Activated CD4-positive, alpha-beta T cell treated with anti-CD3 and anti-CD28 coated beads for 24 hours (primary cell): Measurements from ENCODE around the gene DEFB123.
"Not testable (repeated sequence)": the region's sequence is repeated elsewhere in the genome, so short reads cannot be mapped to it uniquely, and the experiment has no call there.

Experiments used
- DNase-seq, 2 donors: peaks; one replicate each; pipeline ENCODE4 v3.0.0-alpha.2; 2020; ENCODE audit warnings: low read depth in 2 of 2

DEFB123 gene, protein sequence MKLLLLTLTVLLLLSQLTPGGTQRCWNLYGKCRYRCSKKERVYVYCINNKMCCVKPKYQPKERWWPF

GRCh38 chr20:31440012-31440659, at the start of gene DEFB123:
Gene DEFB123 (plus strand): TSS chr20:31440632. CDS start chr20:31440699, 67 bp downstream.
- peak in 1 of 2 donors; percentile 8 for DNase-seq

DNA sequence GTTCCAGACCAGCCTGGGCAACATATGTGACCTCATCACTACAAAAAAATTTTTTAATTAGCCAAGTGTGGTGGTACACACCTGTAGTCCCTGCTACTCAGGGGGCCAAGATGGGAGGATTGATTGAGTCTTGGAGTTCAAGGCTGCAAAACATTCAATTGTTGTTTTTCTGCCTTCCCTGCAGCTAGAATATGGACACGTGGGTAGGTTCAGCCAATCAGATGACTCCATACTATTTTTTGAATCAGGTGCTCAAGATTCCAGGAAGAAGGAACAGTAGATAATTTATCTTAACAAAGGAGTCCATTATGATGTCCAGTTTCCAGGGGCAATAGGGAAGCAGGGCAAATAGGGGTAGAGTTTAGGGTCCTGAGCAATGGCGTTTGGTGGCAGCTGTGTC, 47.6 kb upstream of the DEFB123 start:
- no peak for DNase-seq

DNA sequence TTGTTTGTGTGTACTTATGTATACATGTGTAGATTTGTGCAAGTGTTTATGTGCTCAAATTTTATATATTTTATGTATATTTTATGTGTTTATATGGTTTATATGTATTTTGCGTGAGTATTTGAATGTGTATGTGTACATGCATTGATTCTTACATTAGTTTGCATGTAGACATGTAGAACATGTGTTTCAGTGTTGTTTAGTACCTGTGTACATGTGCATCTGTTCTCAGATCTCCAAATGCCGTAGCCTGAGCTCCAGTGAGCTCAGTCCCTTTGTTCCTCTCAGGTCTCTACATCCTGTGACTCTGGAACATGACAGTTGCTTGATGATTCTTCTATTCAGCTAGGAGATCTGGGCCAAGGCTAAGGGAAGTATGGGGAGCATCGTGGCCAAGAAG, 45.5 kb upstream of the DEFB123 start:
- no peak for DNase-seq

DNA sequence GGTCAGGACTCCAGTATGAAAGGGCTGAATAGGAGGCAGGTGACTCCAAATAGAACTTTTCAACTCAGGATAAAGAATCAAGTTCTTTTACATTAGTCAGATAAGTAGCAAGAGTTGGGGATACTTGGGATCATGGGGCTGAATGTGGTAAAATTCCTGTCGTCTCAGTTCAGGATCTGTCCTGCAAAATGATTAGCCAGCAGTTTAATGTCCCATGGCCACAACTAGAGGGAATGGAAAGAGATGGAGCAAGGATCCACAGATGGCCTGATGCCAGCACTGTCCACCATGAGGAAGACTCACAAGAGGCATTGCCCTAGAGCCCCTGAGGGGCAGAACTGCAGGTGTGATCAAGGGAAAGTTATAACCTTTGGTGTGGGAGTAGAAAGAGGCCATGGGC, 36.5 kb upstream of the DEFB123 start:
- DNase-seq, result no peak

DNA sequence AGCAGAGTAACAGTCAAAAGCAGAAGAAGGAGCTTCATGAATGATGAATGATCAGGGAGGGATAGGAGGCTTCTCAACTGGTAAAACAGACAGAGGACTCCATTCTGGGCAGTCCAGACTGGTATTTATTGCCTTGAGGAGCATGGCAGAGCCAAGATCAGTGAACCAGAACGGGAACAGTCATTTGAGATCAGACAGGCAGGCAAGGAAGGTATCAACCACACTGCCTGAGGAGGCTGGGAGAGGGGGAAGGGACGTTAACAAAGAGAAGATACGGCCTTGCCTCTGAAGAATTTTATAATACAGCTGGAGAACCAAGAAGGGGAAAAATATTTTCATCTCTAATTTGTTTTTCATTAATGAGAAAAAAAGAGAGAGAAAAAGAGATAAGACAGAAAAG, 34.3 kb upstream of the DEFB123 start, which contains the start of gene DEFB121:
TSS of gene DEFB121 (minus strand) at position 101 of the 400 bp plus-strand sequence. CDS start at position 38, 63 bp downstream.
- DNase-seq, result no peak

GRCh38 chr20:31410011-31410410, 30.4 kb upstream of the DEFB123 start:
- DNase-seq, result no peak

GRCh38 chr20:31414381-31414780, 26.1 kb upstream of the DEFB123 start:
- no peak for DNase-seq

- DNase-seq, result no peak
These were observed 24.8 kb upstream of the DEFB123 start for GRCh38 chr20:31415653-31416052.

DNA sequence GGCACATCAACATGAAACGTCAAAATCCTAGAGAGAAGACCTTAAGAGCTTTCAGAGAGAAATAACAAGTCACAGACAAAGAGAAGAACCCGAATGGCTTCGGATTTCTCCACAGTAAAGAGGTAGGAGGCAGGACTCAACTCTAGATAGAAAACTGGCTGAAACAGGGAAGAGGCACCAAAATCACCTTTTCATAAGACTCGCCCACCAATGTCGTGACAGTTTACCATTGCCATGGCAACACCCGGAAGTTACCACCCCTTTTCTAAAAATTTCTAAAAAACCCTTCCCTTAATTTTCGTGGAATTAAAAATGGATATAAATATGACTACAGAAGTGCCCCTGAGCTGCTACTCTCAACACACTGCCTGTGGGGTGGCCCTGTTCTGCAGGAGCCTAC, 22.1 kb upstream of the DEFB123 start:
- no peak for DNase-seq

GRCh38 chr20:31425797-31426196, 14.6 kb upstream of the DEFB123 start:
- DNase-seq, result no peak

- not testable (repeated sequence) for DNase-seq
These were observed 13.4 kb upstream of the DEFB123 start for GRCh38 chr20:31426891-31427551.

DNA sequence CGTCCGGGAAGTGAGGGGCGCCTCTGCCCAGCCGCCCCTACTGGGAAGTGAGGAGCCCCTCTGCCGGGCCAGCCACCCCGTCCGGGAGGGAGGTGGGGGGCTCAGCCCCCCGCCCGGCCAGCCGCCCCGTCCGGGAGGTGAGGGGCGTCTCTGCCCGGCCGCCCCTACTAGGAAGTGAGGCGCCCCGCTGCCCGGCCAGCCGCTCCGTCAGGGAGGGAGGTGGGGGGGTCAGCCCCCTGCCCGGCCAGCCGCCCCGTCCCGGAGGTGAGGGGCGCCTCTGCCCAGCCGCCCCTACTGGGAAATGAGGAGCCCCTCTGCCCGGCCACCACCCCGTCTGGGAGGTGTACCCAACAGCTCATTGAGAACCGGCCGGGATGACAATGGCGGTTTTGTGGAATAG, 12.9 kb upstream of the DEFB123 start:
- not testable (repeated sequence) for DNase-seq

- no peak for DNase-seq
These were observed 9.8 kb upstream of the DEFB123 start for GRCh38 chr20:31430568-31431115.

DNA sequence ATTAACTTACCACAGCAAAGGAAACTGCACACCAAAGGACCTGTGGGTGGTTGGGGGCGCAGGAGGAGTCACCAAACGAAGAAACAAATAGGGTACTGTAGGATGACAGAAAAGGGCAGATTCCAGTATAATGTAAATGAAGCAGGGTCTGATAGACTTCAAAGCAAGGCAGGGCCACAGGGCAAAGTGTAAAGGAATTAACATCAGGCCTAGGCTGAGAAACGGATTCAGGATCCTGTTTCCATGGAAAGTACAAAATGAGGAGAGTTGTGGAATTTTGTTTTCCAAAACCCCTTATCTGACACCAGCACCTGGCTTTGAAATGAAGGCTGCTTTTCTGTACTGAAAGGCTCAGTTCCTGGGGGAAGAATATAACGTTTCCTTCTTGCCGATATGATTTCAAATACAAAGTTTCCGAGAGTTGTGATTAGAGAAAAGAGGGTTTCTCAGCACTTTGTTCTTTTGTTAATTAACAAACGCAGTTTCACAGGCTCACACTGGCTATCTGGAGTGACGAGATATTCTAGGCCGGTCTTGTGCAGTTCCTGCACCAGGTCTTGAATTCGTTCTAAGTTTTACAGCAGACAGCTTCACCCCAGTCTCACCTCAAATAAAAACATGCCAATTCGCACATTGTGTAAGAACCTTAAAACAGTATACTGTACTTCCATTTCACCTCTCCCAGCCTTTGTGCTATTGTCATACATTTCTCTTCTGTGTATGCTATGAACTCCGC, 5.8 kb downstream of the DEFB123 start:
- DNase-seq, result no peak

- no peak for DNase-seq
These were observed 9.3 kb downstream of the DEFB123 start for GRCh38 chr20:31449511-31450414.

DNA sequence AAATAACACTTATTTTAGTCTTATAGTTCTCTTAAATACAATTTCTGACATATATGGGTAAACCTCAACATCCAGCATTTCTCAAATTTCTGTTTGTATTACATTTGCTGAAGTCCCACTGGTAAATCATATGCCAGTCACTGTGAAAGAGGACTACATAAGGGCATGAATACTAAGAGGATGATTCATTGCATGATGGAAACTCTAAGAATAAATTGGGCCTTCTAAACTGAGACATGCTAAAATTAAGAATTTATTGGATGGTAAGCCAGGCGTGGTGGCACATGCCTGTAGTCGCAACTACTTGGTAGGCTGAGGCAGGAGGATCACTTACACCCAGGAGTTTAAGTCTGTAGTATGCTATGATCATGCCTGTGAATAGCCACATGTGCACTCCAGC, 12.1 kb downstream of the DEFB123 start:
- no peak for DNase-seq

GRCh38 chr20:31454361-31454760, 13.9 kb downstream of the DEFB123 start:
- no peak for DNase-seq

DNA sequence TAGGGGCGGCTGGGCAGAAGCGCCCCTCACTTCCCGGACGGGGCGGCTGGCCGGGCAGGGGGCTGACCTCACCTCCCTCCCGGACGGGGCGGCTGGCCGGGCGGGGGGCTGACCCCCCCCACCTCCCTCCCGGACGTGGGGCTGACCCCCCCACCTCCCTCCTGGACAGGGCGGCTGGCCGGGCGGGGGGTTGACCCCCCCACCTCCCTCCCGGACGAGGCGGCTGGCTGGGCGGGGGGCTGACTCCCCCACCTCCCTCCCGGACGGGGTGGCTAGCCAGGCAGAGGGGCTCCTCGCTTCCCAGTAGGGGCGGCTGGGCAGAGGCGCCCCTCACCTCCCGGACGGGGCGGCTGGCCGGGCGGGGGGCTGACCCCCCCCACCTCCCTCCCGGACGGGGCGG, 30.5 kb downstream of the DEFB123 start:
- not testable (repeated sequence) for DNase-seq

- DNase-seq, result no peak
These were observed 32.2 kb downstream of the DEFB123 start for GRCh38 chr20:31472395-31473330.
